Activated T-cell treated with anti-CD3 and anti-CD28 coated beads, Interleukin-2, amount 50 U/mL, for 4 hours (primary cell): Measurements from ENCODE around the gene WDFY2. TPM values are rescaled to one million over a fixed set of nuclear protein-coding genes. Genes with fewer than 3 reads are reported as not detected.
"Not testable (repeated sequence)": the region's sequence is repeated elsewhere in the genome, so short reads cannot be mapped to it uniquely, and the experiment has no call there.

ENCODE experiments used
- ATAC-seq, 2 donors: fragments of 200-7000 bp; cut with Tn5 transposase; one replicate each; pipeline ENCODE4 v1.10.0; 2021
- DNase-seq: peaks from one replicate; pipeline ENCODE4 v3.0.0-alpha.2; 2020
- H3K27me3 Mint-ChIP-seq: one replicate; pipeline ENCODE4 v1.8.0; 2021; ENCODE audit warnings: low read depth, mixed read lengths
- H3K36me3 Mint-ChIP-seq: one replicate; pipeline ENCODE4 v1.8.0; 2022; ENCODE audit warnings: mixed read lengths; ENCODE audit not compliant: insufficient read depth
- H3K4me1 Mint-ChIP-seq: one replicate; pipeline ENCODE4 v1.8.0; 2021; ENCODE audit warnings: low read depth, mixed read lengths
- H3K4me3 Mint-ChIP-seq: one replicate; pipeline ENCODE4 v1.8.0; 2021; ENCODE audit warnings: mild to moderate bottlenecking, moderate library complexity, mixed read lengths
- H3K9me3 Mint-ChIP-seq: one replicate; pipeline ENCODE4 v1.8.0; 2021; ENCODE audit warnings: mixed read lengths
- total RNA-seq, 3 donors: library from RNA; stranded (reverse); gene quantifications; one replicate each; pipeline ENCODE4 v1.2.1, GENCODE V29; 2021

WDFY2 gene
- 1 to 10 TPM; 4.9 to 6.7 (median 6.3) TPM for total RNA-seq

- no peaks in the 10 kb centered on the region for H3K27me3 Mint-ChIP-seq
- ATAC-seq (peak; percentile 78 to 82), DNase-seq (peak; percentile 99)
- no peaks in the 10 kb centered on the region for H3K36me3 Mint-ChIP-seq
- peaks cover 30% of the 10 kb centered on the region for H3K4me1 Mint-ChIP-seq
- no peaks in the 10 kb centered on the region for H3K9me3 Mint-ChIP-seq
- peak within 1 kb of the TSS; percentile 92 for H3K4me3 Mint-ChIP-seq
Observed at GRCh38 chr13:51583875-51584730, at the start of gene WDFY2. TSS of gene WDFY2 (plus strand) at chr13:51584462. CDS start at chr13:51584688, 226 bp downstream.

GRCh38 chr13:51538591-51539179 lies 45.6 kb upstream of the WDFY2 start:
- no peaks in the 10 kb centered on the region for H3K27me3 Mint-ChIP-seq
- DNase-seq, result no peak
- H3K36me3 Mint-ChIP-seq, result no peaks in the 10 kb centered on the region
- no peak overlapping the region for H3K4me3 Mint-ChIP-seq
- H3K9me3 Mint-ChIP-seq, result no peaks in the 10 kb centered on the region
- peaks cover 16% of the 10 kb centered on the region for H3K4me1 Mint-ChIP-seq
- ATAC-seq, result no peak

- DNase-seq, result no peak
- no peaks in the 10 kb centered on the region for H3K36me3 Mint-ChIP-seq
- no peaks in the 10 kb centered on the region for H3K9me3 Mint-ChIP-seq
- no peaks in the 10 kb centered on the region for H3K27me3 Mint-ChIP-seq
- ATAC-seq, result no peak
- H3K4me1 Mint-ChIP-seq, result peaks cover 4% of the 10 kb centered on the region
- no peak overlapping the region for H3K4me3 Mint-ChIP-seq
Observed at GRCh38 chr13:51539887-51540286, 44.4 kb upstream of the WDFY2 start.

- H3K36me3 Mint-ChIP-seq, result no peaks in the 10 kb centered on the region
Observed at GRCh38 chr13:51541037-51541436, 43.2 kb upstream of the WDFY2 start.

GRCh38 chr13:51541809-51542258 lies 42.4 kb upstream of the WDFY2 start:
- Mint-ChIP-seq H3K4me1 (peaks cover 3% of the 10 kb centered on the region), H3K4me3 (no peak overlapping the region), H3K36me3 (no peaks in the 10 kb centered on the region), H3K27me3 (no peaks in the 10 kb centered on the region), H3K9me3 (no peaks in the 10 kb centered on the region)
- DNase-seq, result no peak
- ATAC-seq, result no peak

More at GRCh38 chr13:51541037-51541436, 43.2 kb upstream of the WDFY2 start:
- no peak for ATAC-seq
- Mint-ChIP-seq H3K4me1 (peaks cover 3% of the 10 kb centered on the region), H3K27me3 (no peaks in the 10 kb centered on the region), H3K9me3 (no peaks in the 10 kb centered on the region), H3K4me3 (no peak overlapping the region)
- DNase-seq, result no peak

- no peak for ATAC-seq
- Mint-ChIP-seq H3K9me3 (no peaks in the 10 kb centered on the region), H3K36me3 (no peaks in the 10 kb centered on the region), H3K4me3 (no peak overlapping the region), H3K4me1 (peaks cover 3% of the 10 kb centered on the region), H3K27me3 (no peaks in the 10 kb centered on the region)
- no peak for DNase-seq
Observed at GRCh38 chr13:51542346-51543242, 41.7 kb upstream of the WDFY2 start.

- ATAC-seq, H3K4me1 Mint-ChIP-seq, H3K9me3 Mint-ChIP-seq, H3K36me3 Mint-ChIP-seq, H3K4me3 Mint-ChIP-seq, H3K27me3 Mint-ChIP-seq, DNase-seq: not testable (repeated sequence)
Observed at GRCh38 chr13:51545446-51545845, 38.8 kb upstream of the WDFY2 start.

GRCh38 chr13:51547425-51548176 lies 36.7 kb upstream of the WDFY2 start:
- H3K27me3 Mint-ChIP-seq, result no peaks in the 10 kb centered on the region
- H3K9me3 Mint-ChIP-seq, result no peaks in the 10 kb centered on the region
- no peaks in the 10 kb centered on the region for H3K36me3 Mint-ChIP-seq
- DNase-seq (no peak), ATAC-seq (no peak)
- no peak overlapping the region for H3K4me3 Mint-ChIP-seq
- H3K4me1 Mint-ChIP-seq, result peaks cover 4% of the 10 kb centered on the region

GRCh38 chr13:51549050-51549449 lies 35.2 kb upstream of the WDFY2 start:
- Mint-ChIP-seq H3K9me3 (no peaks in the 10 kb centered on the region), H3K4me1 (peaks cover 4% of the 10 kb centered on the region), H3K4me3 (no peak overlapping the region), H3K27me3 (no peaks in the 10 kb centered on the region), H3K36me3 (no peaks in the 10 kb centered on the region)
- no peak for ATAC-seq
- no peak for DNase-seq

GRCh38 chr13:51549593-51549992 lies 34.7 kb upstream of the WDFY2 start:
- ATAC-seq (no peak), DNase-seq (no peak)
- Mint-ChIP-seq H3K27me3 (no peaks in the 10 kb centered on the region), H3K9me3 (no peaks in the 10 kb centered on the region), H3K4me1 (peaks cover 4% of the 10 kb centered on the region), H3K36me3 (no peaks in the 10 kb centered on the region), H3K4me3 (no peak overlapping the region)

- ATAC-seq, result no peak
- DNase-seq, result no peak
- Mint-ChIP-seq H3K9me3 (no peaks in the 10 kb centered on the region), H3K27me3 (no peaks in the 10 kb centered on the region), H3K4me1 (peaks cover 4% of the 10 kb centered on the region), H3K36me3 (no peaks in the 10 kb centered on the region), H3K4me3 (no peak overlapping the region)
Observed at GRCh38 chr13:51550151-51550550, 34.1 kb upstream of the WDFY2 start.

GRCh38 chr13:51551416-51551815 lies 32.8 kb upstream of the WDFY2 start:
- DNase-seq (no peak), ATAC-seq (no peak)
- H3K9me3 Mint-ChIP-seq, result no peaks in the 10 kb centered on the region
- H3K27me3 Mint-ChIP-seq, result no peaks in the 10 kb centered on the region
- H3K4me1 Mint-ChIP-seq, result peaks cover 4% of the 10 kb centered on the region
- H3K36me3 Mint-ChIP-seq, result no peaks in the 10 kb centered on the region
- no peak overlapping the region for H3K4me3 Mint-ChIP-seq

- Mint-ChIP-seq H3K36me3 (no peaks in the 10 kb centered on the region), H3K4me3 (no peak overlapping the region), H3K9me3 (no peaks in the 10 kb centered on the region), H3K4me1 (peaks cover 4% of the 10 kb centered on the region), H3K27me3 (no peaks in the 10 kb centered on the region)
- DNase-seq (no peak), ATAC-seq (no peak)
Observed at GRCh38 chr13:51552027-51552426, 32.2 kb upstream of the WDFY2 start.

- DNase-seq (no peak), ATAC-seq (no peak)
- H3K4me3 Mint-ChIP-seq, result no peak overlapping the region
- no peaks in the 10 kb centered on the region for H3K36me3 Mint-ChIP-seq
- no peaks in the 10 kb centered on the region for H3K9me3 Mint-ChIP-seq
- H3K4me1 Mint-ChIP-seq, result peaks cover 4% of the 10 kb centered on the region
- H3K27me3 Mint-ChIP-seq, result no peaks in the 10 kb centered on the region
Observed at GRCh38 chr13:51553531-51553930, 30.7 kb upstream of the WDFY2 start.
